GM19023 (cell line): ENCODE measurements around the gene TRNT1.

Experiments
- ATAC-seq: cut with Tn5 transposase; IDR thresholded peaks from one replicate; pipeline ENCODE4 v1.9.1; 2021; ENCODE audit warnings: mild to moderate bottlenecking, moderate library complexity; ENCODE audit not compliant: unreplicated experiment

TRNT1 gene

DNA sequence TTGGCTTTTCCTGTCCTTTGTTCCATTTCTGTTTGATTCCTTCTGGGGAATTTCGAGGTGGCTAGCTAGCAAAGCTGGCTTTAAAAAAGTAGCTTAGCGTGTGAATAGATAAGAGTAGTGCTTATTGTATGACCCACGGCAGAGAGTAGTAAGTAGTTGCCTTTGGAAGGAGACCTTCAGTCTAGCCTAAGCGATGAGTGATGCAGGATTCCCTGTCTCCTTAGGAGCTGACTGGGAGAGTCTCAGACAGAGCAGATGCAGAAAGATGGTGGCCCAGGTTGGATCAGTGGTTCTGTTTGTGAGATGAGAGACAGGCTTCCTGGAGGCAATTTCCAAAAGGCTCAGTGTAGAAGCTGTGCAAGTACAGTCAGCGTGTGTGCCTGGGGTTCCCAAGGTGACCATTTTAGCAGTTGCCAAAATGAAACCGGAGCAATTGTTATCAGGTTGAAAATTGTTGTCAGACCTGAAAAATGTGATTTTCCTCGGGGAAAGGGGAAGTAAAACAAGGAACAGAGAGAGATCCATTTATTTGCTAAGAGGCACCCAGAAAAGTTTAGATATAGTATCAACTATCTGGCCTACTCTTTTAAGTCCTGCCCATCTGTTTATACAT, 15.9 kb upstream of the TRNT1 start:
- ATAC-seq: no peak

- ATAC-seq: no peak
Measured at GRCh38 chr3:3113042-3113709, 13.6 kb upstream of the TRNT1 start.

- ATAC-seq: no peak
Measured at GRCh38 chr3:3117651-3118050, 9.1 kb upstream of the TRNT1 start.

DNA sequence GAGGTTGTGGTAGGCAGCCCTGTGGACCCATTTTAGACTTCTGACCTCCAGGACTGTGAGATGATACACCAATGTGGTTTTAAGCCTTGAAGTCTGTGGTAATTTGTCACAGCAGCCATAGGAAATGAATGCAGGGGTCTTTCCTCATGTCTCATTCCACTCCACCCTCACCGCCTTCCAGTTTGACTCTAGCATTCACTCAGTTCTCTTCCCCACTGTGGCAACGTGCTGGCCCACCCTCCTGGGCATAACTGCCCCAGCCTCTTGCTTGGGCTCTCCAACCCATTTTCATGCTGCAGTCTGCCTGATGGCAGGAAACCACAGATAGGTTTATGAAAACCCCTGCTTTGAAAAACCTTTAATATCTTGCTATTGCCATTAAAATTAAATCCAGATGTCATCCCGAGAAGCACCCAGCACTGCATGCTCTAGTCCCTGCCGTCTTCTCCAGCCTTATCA, 7.3 kb upstream of the TRNT1 start:
- no peak for ATAC-seq

- ATAC-seq: no peak
Measured at GRCh38 chr3:3125977-3126376, 763 bp upstream of the TRNT1 start.

DNA sequence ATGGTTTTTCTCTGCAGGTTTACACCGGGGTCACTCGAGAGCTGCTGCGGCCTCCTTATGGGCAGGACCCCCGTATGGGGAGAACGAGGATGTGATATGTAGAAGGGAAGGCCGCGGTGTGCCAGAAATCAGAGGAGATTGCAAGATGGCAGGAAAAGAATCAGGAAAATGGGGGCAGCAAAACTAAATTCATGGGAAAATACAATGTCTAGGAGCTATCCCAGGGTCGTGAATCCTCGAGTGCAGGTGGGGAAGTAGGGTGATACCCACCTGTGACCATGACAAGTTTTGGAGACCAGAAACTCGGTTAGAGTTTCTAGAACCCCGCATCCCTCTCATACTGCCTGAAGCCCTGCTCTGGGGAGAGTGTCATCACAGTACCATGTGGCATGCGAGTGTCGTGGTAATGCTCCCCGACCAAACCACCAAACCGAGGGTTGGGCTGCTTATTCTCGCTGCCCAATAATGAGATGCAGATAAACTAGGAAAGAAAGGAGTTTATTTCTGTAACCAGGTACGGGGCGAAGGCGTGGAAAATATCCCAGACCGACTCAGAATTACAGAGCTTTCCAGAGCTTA, 781 bp downstream of the TRNT1 start:
- peak; percentile 11 for ATAC-seq

GRCh38 chr3:3129579-3129978, 2.8 kb downstream of the TRNT1 start:
- ATAC-seq: no peak

DNA sequence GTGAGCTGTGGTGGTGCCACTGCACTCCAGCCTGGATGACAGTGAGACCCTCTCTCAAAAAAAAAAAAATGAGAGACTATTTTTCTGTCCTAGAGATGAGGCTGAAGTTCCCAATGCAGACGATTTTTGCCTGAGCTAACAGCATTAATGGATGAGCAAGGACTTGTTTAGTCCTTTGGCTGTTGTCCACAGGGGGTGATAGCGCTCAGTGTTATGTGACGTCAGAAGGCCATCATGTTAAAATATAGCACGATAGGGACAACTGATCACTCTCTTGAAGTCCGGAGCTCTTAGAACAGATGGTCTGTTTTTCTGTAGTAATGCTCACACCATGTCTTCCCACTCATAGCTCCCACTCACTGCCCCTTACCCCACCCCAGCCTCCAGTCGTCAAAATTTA, 6.8 kb downstream of the TRNT1 start:
- ATAC-seq: no peak

GRCh38 chr3:3134750-3135448, 8.2 kb downstream of the TRNT1 start:
- ATAC-seq: no peak

DNA sequence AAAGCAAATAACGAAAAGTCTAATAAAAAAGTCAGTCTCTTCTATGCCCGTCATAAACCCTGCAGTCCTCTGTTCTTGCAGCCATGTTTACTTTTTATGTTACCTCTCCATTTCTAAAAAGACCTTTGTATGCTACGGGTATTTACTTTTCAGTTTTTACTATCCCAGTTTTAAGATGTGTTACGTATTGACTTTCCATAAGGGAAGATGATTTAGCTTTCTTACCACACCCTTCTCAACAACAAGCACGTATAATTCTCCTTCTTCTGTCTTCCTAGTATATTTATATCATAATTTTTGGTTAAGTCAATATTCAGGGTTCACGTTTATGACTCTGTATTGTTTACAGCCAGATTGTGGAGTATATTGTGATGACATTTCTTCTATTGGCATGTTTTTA, 10.8 kb downstream of the TRNT1 start:
- no peak for ATAC-seq

GRCh38 chr3:3141939-3142338, 15.2 kb downstream of the TRNT1 start:
- no peak for ATAC-seq

DNA sequence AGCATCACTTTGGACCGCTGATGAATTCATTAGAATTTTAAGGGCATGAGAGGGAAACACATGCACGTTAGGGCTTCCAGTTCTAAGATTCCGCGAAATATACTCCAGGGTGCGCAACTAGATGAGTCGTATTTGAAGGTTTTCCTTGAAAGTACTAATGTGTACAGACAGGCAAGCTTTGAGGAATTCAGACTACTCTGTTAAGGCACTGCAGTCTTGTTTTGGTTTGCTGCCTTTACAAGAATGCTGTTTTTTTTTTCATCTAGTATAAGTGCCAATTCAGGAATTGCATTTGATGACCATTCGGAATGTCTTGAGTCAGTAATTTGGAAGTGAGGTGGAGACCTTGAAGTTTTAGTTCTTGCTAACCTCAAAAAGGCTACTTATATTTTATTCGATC, 19.1 kb downstream of the TRNT1 start:
- no peak for ATAC-seq

GRCh38 chr3:3149560-3149959, 22.8 kb downstream of the TRNT1 start:
- no peak for ATAC-seq

- ATAC-seq: no peak
Measured at GRCh38 chr3:3151513-3151912, 24.8 kb downstream of the TRNT1 start.

- ATAC-seq: no peak
Measured at GRCh38 chr3:3154879-3155610, 28.3 kb downstream of the TRNT1 start.

DNA sequence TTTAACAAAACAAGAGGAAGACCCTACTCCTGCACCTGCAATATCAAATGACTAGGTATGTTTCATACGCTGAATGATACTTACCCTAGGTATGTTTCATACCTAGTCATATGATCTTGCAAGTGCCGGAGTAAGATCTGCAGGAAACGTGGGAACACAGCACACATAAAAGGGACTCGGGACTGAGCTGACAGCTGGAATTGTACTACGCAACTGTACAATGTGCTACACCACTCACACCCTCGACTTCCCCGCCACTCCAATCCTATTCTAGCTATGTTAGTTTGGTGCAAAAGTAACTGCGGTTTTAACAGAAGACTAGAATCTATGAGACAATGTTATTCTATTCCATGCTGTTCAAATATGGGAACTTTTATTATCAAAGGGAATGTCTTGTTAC, 30.7 kb downstream of the TRNT1 start:
- ATAC-seq: no peak

DNA sequence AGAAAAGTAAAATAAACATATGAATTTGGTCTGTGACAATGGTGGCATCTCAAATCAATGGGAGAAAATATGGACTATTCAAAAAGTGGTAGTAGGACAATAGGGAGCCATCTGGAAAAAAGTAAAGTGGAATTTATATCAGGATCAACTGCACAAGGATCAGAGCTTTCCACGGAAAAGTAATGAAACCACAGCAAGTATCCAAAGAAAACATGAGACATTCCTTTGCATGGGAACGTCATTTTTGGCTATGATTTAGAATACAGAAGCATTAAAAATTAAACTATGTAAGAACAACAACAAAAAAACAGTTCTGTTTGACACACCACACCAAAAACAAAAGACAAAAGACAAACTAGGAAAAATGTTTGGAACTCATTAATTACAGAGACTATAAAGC, 34.1 kb downstream of the TRNT1 start:
- ATAC-seq: no peak

DNA sequence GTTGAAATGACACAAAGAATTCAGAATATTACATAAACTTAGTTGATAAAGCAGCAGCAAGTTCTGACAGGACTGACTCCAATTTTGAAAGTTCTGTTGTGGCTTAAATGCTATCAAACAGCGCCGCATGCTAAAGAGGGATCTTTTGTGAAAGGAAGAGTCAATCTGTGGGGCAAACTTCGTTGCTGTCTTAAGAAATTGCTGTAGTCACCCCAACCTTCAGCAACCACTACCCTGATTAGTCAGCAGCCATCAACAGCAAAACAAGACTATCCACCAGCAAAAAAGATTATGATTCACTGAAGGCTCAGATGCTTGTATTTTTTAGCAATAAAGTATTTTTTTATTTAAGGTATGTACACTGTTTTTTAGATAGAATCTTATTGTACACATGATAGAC, 38.5 kb downstream of the TRNT1 start:
- ATAC-seq: no peak

- ATAC-seq: no peak
Measured at GRCh38 chr3:3165650-3166049, 38.9 kb downstream of the TRNT1 start.

DNA sequence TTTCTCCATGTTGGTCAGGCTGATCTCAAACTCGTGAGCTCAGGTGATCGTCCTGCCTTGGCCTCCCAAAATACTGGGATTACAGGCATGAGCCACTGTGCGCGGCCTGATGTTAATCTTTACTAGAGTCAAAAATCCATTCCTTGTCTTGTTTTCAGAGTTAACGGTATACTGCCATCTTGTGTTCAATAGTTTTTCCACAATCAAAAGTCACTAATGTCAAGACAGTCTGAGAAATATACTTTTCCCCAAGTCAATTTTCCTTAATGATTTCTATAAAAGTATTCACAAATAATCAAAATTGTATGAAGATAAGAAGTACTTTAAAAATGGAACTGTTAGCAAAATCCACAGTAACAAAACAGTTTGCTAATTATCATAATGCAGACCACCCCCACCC, 44.3 kb downstream of the TRNT1 start:
- no peak for ATAC-seq

GRCh38 chr3:3172627-3173026, 45.9 kb downstream of the TRNT1 start:
- ATAC-seq: no peak
